ENCODE data around the gene ZNF330. TPM values are rescaled to one million over a fixed set of nuclear protein-coding genes. Genes with fewer than 3 reads are reported as not detected.

Gene ZNF330
- total RNA-seq, 1 donor from 2014 or later: 41.2 TPM

GRCh38 chr4:141244419-141244818 is 23.7 kb downstream of the ZNF330 start:
- TF ChIP-seq CTCF (IDR thresholded peaks at IDR 0.05): no peak
- POLR2A ChIA-PET: no interaction called here

GRCh38 chr4:141246243-141246642 is 25.5 kb downstream of the ZNF330 start:
- no peak for TF ChIP-seq CTCF (IDR thresholded peaks at IDR 0.05)
- ATAC-seq (ENCODE audit: low read depth) (no peak), DNase-seq (no peak)
- no peaks in the 10 kb centered on the region for H3K4me1 Mint-ChIP-seq
- no peaks in the 10 kb centered on the region for H3K36me3 Mint-ChIP-seq (ENCODE audit: low read depth)
- H3K9me3 Mint-ChIP-seq: no peaks in the 10 kb centered on the region
- intact Hi-C loops (cut with micrococcal nuclease): no loop called here
- POLR2A ChIA-PET: no interaction called here
- H3K4me3 Mint-ChIP-seq: no peak overlapping the region
- no peaks in the 10 kb centered on the region for H3K27me3 Mint-ChIP-seq
- no peak overlapping the region for H3K27ac Mint-ChIP-seq
- CTCF ChIA-PET: no interaction called here

More at GRCh38 chr4:141244419-141244818, 23.7 kb downstream of the ZNF330 start:
- CTCF ChIA-PET: no interaction called here
- H3K27ac Mint-ChIP-seq: no peak overlapping the region
- no peak for DNase-seq
- no peaks in the 10 kb centered on the region for H3K27me3 Mint-ChIP-seq
- no peaks in the 10 kb centered on the region for H3K4me1 Mint-ChIP-seq
- H3K9me3 Mint-ChIP-seq: no peaks in the 10 kb centered on the region
- no peaks in the 10 kb centered on the region for H3K36me3 Mint-ChIP-seq (ENCODE audit: low read depth)
- H3K4me3 Mint-ChIP-seq: no peak overlapping the region
- no peak for ATAC-seq (ENCODE audit: low read depth)
- intact Hi-C loops (cut with micrococcal nuclease): no loop called here

GRCh38 chr4:141246683-141247429 is 26.2 kb downstream of the ZNF330 start:
- H3K4me3 Mint-ChIP-seq: no peak overlapping the region
- ATAC-seq (ENCODE audit: low read depth): no peak
- DNase-seq: no peak
- no peaks in the 10 kb centered on the region for H3K27me3 Mint-ChIP-seq
- no peaks in the 10 kb centered on the region for H3K4me1 Mint-ChIP-seq
- POLR2A ChIA-PET: no interaction called here
- CTCF ChIA-PET: no interaction called here
- H3K27ac Mint-ChIP-seq: no peak overlapping the region
- TF ChIP-seq CTCF (IDR thresholded peaks at IDR 0.05): no peak
- no peaks in the 10 kb centered on the region for H3K36me3 Mint-ChIP-seq (ENCODE audit: low read depth)
- intact Hi-C loops (cut with micrococcal nuclease): no loop called here
- H3K9me3 Mint-ChIP-seq: peaks cover under 1% of the 10 kb centered on the region

- no peak for DNase-seq
- POLR2A ChIA-PET: no interaction called here
- Mint-ChIP-seq H3K4me3 (no peak overlapping the region), H3K4me1 (no peaks in the 10 kb centered on the region), H3K9me3 (peaks cover 2% of the 10 kb centered on the region), H3K27ac (no peak overlapping the region), H3K36me3 (ENCODE audit: low read depth) (no peaks in the 10 kb centered on the region), H3K27me3 (no peaks in the 10 kb centered on the region)
- intact Hi-C loops (cut with micrococcal nuclease): no loop called here
- no peak for ATAC-seq (ENCODE audit: low read depth)
- CTCF ChIA-PET: no interaction called here
- no peak for TF ChIP-seq CTCF (IDR thresholded peaks at IDR 0.05)
Measured at GRCh38 chr4:141247430-141247780, 26.7 kb downstream of the ZNF330 start.

- DNase-seq: no peak
- no peak overlapping the region for H3K4me3 Mint-ChIP-seq
- peaks cover 1% of the 10 kb centered on the region for H3K27me3 Mint-ChIP-seq
- H3K27ac Mint-ChIP-seq: no peak overlapping the region
- POLR2A ChIA-PET: no interaction called here
- H3K9me3 Mint-ChIP-seq: peaks cover 2% of the 10 kb centered on the region
- ATAC-seq (ENCODE audit: low read depth): no peak
- intact Hi-C loops (cut with micrococcal nuclease): no loop called here
- no peak for TF ChIP-seq CTCF (IDR thresholded peaks at IDR 0.05)
- H3K36me3 Mint-ChIP-seq (ENCODE audit: low read depth): no peaks in the 10 kb centered on the region
- CTCF ChIA-PET: no interaction called here
- no peaks in the 10 kb centered on the region for H3K4me1 Mint-ChIP-seq
Measured at GRCh38 chr4:141248029-141248428, 27.3 kb downstream of the ZNF330 start.
